GM18499 (cell line): ENCODE results near the gene MED6.

Experiments
- ATAC-seq: cut with Tn5 transposase; IDR thresholded peaks from one replicate; pipeline ENCODE4 v1.9.1; 2021; ENCODE audit warnings: moderate number of reproducible peaks; ENCODE audit not compliant: insufficient read depth, unreplicated experiment

MED6 gene

GRCh38 chr14:70601162-70601561 lies 707 bp upstream of the MED6 start:
- no peak for ATAC-seq

- ATAC-seq: no peak
Measured at GRCh38 chr14:70599345-70599744, 1.1 kb downstream of the MED6 start.

GRCh38 chr14:70597731-70598130 lies 2.7 kb downstream of the MED6 start:
- no peak for ATAC-seq

GRCh38 chr14:70595443-70596185 lies 4.8 kb downstream of the MED6 start:
- ATAC-seq: no peak

- ATAC-seq: no peak
Measured at GRCh38 chr14:70594461-70594860, 6.0 kb downstream of the MED6 start.

- ATAC-seq: no peak
Measured at GRCh38 chr14:70585231-70585630, 15.2 kb downstream of the MED6 start.

DNA sequence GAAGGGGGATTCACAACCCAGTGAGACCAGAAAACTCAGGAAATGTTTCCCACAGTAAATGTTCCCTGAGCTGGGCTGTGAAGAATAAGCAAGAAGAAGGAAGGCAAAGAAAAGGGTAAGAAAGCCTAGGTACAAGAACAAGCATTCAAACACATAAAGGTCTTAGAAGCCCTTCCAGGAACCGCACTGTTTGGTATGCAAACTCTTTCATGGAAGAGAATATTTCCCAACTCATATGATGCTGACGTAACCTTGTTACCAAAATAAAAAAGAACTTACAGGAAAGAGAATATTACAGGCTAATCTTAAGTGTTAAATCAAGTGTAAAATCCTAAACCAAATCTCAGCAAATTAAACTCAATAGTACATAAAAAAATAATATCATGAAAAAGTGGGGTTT lies 23.6 kb downstream of the MED6 start:
- no peak for ATAC-seq

GRCh38 chr14:70573050-70573449 lies 27.4 kb downstream of the MED6 start:
- ATAC-seq: no peak

- no peak for ATAC-seq
Measured at GRCh38 chr14:70571139-70571538, 29.3 kb downstream of the MED6 start.

DNA sequence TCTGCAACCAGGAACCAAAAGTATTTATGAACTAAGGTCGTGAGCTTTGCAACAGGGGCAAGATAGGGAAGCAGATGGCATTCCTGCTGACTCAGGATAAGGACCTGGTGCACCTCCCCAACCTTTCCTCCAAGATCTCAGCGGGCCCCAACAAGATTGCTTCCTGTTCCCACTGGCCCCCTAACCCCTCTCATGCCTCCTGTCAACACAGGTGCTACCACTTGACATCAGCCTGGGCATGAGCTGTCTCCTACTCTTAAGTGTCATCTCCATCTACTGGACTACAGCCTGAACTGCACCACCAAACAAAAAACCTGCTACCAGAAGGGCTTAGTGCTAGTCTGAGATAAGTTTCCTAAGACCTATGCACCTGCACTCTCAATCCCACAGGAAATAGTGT lies 32.7 kb downstream of the MED6 start:
- no peak for ATAC-seq

GRCh38 chr14:70563869-70564268 lies 36.6 kb downstream of the MED6 start:
- no peak for ATAC-seq

DNA sequence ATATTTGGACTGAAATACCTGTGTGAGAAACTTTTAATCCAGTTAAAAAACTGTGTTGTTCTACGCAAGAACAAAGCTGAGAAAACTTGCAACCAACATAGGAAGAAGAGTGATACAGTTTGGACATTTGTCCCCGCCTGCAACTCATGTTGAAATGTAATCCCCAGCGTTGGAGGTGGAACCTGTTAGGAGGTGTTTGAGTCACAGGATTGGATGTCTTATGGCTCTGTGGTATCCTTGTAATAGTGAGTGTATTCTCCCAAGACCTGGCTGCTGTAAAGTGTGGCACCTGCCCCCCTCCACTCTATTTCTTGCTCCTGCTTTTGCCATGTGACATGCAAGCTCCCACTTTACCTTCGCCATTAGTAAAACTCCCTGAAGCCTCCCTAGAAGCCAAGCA lies 37.0 kb downstream of the MED6 start:
- no peak for ATAC-seq

DNA sequence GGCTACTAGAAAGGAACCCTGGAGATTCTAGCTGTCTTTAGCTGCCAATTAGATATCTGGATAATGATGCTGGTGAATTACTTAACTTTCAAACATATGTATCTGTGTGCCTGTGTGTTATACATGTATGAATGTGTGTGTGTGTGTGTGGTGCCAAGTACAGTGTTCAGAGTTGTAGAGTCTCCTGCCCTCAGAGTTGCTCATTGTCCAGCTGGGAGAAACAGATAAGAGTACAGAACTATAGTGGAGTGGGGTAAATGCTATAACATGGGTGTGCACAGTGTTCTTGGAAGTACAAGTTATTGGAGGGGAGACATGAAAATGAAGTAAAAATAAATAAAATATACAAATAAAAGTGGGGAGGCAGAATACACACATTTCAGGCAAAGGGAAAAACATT lies 42.1 kb downstream of the MED6 start:
- no peak for ATAC-seq

DNA sequence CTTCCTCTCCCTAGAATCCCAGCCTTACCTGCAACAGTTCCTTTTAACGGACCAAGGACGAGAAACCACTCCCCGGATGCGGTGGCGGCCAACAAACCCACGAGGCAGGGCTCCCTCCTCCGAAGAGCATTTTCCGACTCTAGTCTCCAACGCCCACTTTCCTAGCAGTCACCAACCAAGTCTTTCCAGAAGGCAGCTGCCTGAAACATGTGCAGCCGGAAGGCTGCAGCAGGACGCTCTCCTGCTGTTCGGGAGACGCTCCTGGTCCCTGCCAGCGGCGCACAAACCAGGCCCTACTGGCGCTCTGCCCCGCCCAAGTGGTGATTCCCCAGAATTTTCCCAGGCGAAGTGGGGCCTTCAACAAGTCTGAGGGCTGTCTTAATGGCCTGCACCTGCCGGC lies 44.6 kb downstream of the MED6 start:
- ATAC-seq: no peak

DNA sequence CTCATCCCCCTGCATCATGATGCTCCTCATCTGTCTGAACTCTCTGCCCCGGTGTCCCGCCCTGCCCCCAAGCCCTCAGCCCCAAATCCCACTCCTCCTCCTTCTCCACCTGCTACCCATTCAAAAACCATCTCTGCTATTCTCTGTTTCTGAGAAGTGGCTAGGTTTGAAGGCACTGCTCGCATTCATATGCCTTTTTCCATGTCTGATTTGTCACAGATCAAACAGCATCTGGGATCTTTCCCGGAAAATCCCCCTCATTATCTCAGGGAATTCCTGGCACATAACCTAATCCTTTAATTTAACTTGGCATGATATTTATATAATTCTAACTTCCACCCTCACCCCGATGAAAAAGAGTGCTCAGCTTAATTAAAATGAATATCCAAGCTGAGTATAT lies 62.4 kb downstream of the MED6 start:
- ATAC-seq: no peak

- no peak for ATAC-seq
Measured at GRCh38 chr14:70536830-70537229, 63.6 kb downstream of the MED6 start.

DNA sequence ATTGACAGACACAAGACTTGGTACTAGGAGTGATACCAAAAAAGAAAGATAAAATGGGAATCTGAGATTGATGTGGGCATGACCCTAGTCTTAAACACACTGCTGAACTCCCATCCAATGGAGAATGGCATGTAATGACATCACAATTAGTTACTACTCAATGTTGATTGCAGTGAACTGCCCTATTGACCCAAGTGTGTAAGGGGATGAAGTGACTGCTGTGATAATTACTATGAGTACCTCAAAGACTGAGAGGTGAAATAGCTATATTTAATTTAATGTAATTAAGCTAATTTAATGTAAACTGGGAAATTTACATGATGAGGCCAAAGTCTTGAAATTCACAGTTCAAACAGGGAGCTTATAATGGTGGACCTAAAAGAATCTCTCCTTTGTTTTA lies 65.6 kb downstream of the MED6 start, which contains the start of gene ADAM20:
Gene ADAM20, minus strand, starts transcription at position 101 of the 400 bp plus-strand sequence. CDS start 10,247 bp downstream, outside the sequence.
- no peak for ATAC-seq
